ENCODE results near the gene TMEM255A.
"Not testable (repeated sequence)": the region's sequence is repeated elsewhere in the genome, so short reads cannot be mapped to it uniquely, and the experiment has no call there.

The TMEM255A gene

GRCh38 chrX:120310861-120311726 is at the start of gene TMEM255A:
Gene TMEM255A, minus strand, starts transcription at chrX:120311461. Its CDS starts 152 bp downstream, at chrX:120311309.
- peaks cover 47% of the 10 kb centered on the region for H3K27me3 Mint-ChIP-seq
- no peaks in the 10 kb centered on the region for H3K9me3 Mint-ChIP-seq
- ATAC-seq: no peak
- H3K27ac Mint-ChIP-seq: no peak within 1 kb of the TSS
- H3K4me3 Mint-ChIP-seq: peak within 1 kb of the TSS; percentile 86
- no peaks in the 10 kb centered on the region for H3K36me3 Mint-ChIP-seq
- peaks cover 12% of the 10 kb centered on the region for H3K4me1 Mint-ChIP-seq

GRCh38 chrX:120358737-120359456 is 47.6 kb upstream of the TMEM255A start:
- no peak for ATAC-seq

GRCh38 chrX:120357186-120357585 is 45.9 kb upstream of the TMEM255A start:
- no peak overlapping the region for H3K4me3 Mint-ChIP-seq
- no peaks in the 10 kb centered on the region for H3K36me3 Mint-ChIP-seq
- no peaks in the 10 kb centered on the region for H3K4me1 Mint-ChIP-seq
- ATAC-seq: no peak
- H3K27ac Mint-ChIP-seq: no peak overlapping the region
- H3K9me3 Mint-ChIP-seq: no peaks in the 10 kb centered on the region
- H3K27me3 Mint-ChIP-seq: no peaks in the 10 kb centered on the region

More at GRCh38 chrX:120358737-120359456, 47.6 kb upstream of the TMEM255A start:
- H3K27me3 Mint-ChIP-seq: no peaks in the 10 kb centered on the region
- H3K9me3 Mint-ChIP-seq: no peaks in the 10 kb centered on the region
- H3K27ac Mint-ChIP-seq: no peak overlapping the region
- H3K36me3 Mint-ChIP-seq: no peaks in the 10 kb centered on the region
- H3K4me3 Mint-ChIP-seq: no peak overlapping the region
- no peaks in the 10 kb centered on the region for H3K4me1 Mint-ChIP-seq

- H3K27me3 Mint-ChIP-seq: no peaks in the 10 kb centered on the region
- no peak overlapping the region for H3K4me3 Mint-ChIP-seq
- no peaks in the 10 kb centered on the region for H3K9me3 Mint-ChIP-seq
- no peak for ATAC-seq
- H3K36me3 Mint-ChIP-seq: no peaks in the 10 kb centered on the region
- H3K27ac Mint-ChIP-seq: no peak overlapping the region
- no peaks in the 10 kb centered on the region for H3K4me1 Mint-ChIP-seq
Observed at GRCh38 chrX:120356084-120356483, 44.8 kb upstream of the TMEM255A start.

GRCh38 chrX:120350450-120351138 is 39.3 kb upstream of the TMEM255A start:
- no peaks in the 10 kb centered on the region for H3K36me3 Mint-ChIP-seq
- no peaks in the 10 kb centered on the region for H3K27me3 Mint-ChIP-seq
- H3K9me3 Mint-ChIP-seq: no peaks in the 10 kb centered on the region
- H3K4me3 Mint-ChIP-seq: no peak overlapping the region
- H3K27ac Mint-ChIP-seq: no peak overlapping the region
- no peak for ATAC-seq
- H3K4me1 Mint-ChIP-seq: no peaks in the 10 kb centered on the region

- not testable (repeated sequence) for H3K27ac Mint-ChIP-seq, H3K9me3 Mint-ChIP-seq, H3K4me1 Mint-ChIP-seq, H3K4me3 Mint-ChIP-seq, ATAC-seq, H3K27me3 Mint-ChIP-seq, H3K36me3 Mint-ChIP-seq
Observed at GRCh38 chrX:120344566-120344965, 33.3 kb upstream of the TMEM255A start.

GRCh38 chrX:120336899-120337298 is 25.6 kb upstream of the TMEM255A start:
- H3K9me3 Mint-ChIP-seq: peaks cover 8% of the 10 kb centered on the region
- no peaks in the 10 kb centered on the region for H3K4me1 Mint-ChIP-seq
- no peak for ATAC-seq
- no peak overlapping the region for H3K27ac Mint-ChIP-seq
- H3K27me3 Mint-ChIP-seq: peaks cover 10% of the 10 kb centered on the region
- no peaks in the 10 kb centered on the region for H3K36me3 Mint-ChIP-seq
- no peak overlapping the region for H3K4me3 Mint-ChIP-seq

- Mint-ChIP-seq H3K27ac (no peak overlapping the region), H3K9me3 (peaks cover 5% of the 10 kb centered on the region), H3K4me1 (no peaks in the 10 kb centered on the region), H3K4me3 (no peak overlapping the region), H3K27me3 (no peaks in the 10 kb centered on the region), H3K36me3 (no peaks in the 10 kb centered on the region)
- no peak for ATAC-seq
Observed at GRCh38 chrX:120335289-120335688, 24.0 kb upstream of the TMEM255A start.

- no peak overlapping the region for H3K27ac Mint-ChIP-seq
- no peak overlapping the region for H3K4me3 Mint-ChIP-seq
- peaks cover 5% of the 10 kb centered on the region for H3K9me3 Mint-ChIP-seq
- no peaks in the 10 kb centered on the region for H3K36me3 Mint-ChIP-seq
- H3K27me3 Mint-ChIP-seq: no peaks in the 10 kb centered on the region
- no peak for ATAC-seq
- H3K4me1 Mint-ChIP-seq: no peaks in the 10 kb centered on the region
Observed at GRCh38 chrX:120334603-120335002, 23.3 kb upstream of the TMEM255A start.

- Mint-ChIP-seq H3K27ac (no peak overlapping the region), H3K36me3 (no peaks in the 10 kb centered on the region), H3K27me3 (no peaks in the 10 kb centered on the region), H3K9me3 (peaks cover 5% of the 10 kb centered on the region), H3K4me1 (no peaks in the 10 kb centered on the region), H3K4me3 (no peak overlapping the region)
- no peak for ATAC-seq
Observed at GRCh38 chrX:120334151-120334550, 22.9 kb upstream of the TMEM255A start.

GRCh38 chrX:120332394-120332793 is 21.1 kb upstream of the TMEM255A start:
- peaks cover 5% of the 10 kb centered on the region for H3K9me3 Mint-ChIP-seq
- H3K27me3 Mint-ChIP-seq: no peaks in the 10 kb centered on the region
- no peak overlapping the region for H3K4me3 Mint-ChIP-seq
- no peaks in the 10 kb centered on the region for H3K36me3 Mint-ChIP-seq
- H3K27ac Mint-ChIP-seq: no peak overlapping the region
- H3K4me1 Mint-ChIP-seq: no peaks in the 10 kb centered on the region
- no peak for ATAC-seq

GRCh38 chrX:120331116-120331515 is 19.9 kb upstream of the TMEM255A start:
- Mint-ChIP-seq H3K27me3 (no peaks in the 10 kb centered on the region), H3K36me3 (no peaks in the 10 kb centered on the region), H3K4me3 (no peak overlapping the region), H3K27ac (no peak overlapping the region), H3K9me3 (peaks cover 3% of the 10 kb centered on the region), H3K4me1 (no peaks in the 10 kb centered on the region)
- no peak for ATAC-seq

- Mint-ChIP-seq H3K27ac (no peak overlapping the region), H3K4me3 (no peak overlapping the region), H3K36me3 (no peaks in the 10 kb centered on the region), H3K27me3 (no peaks in the 10 kb centered on the region), H3K9me3 (no peaks in the 10 kb centered on the region), H3K4me1 (peaks cover 6% of the 10 kb centered on the region)
- no peak for ATAC-seq
Observed at GRCh38 chrX:120321520-120322281, 10.4 kb upstream of the TMEM255A start.

GRCh38 chrX:120318411-120318810 is 7.2 kb upstream of the TMEM255A start:
- Mint-ChIP-seq H3K27ac (no peak overlapping the region), H3K27me3 (peaks cover 5% of the 10 kb centered on the region), H3K4me3 (no peak overlapping the region), H3K9me3 (no peaks in the 10 kb centered on the region), H3K36me3 (no peaks in the 10 kb centered on the region), H3K4me1 (peaks cover 6% of the 10 kb centered on the region)
- no peak for ATAC-seq
